Measurements from ENCODE around the gene IVD.

IVD gene

DNA sequence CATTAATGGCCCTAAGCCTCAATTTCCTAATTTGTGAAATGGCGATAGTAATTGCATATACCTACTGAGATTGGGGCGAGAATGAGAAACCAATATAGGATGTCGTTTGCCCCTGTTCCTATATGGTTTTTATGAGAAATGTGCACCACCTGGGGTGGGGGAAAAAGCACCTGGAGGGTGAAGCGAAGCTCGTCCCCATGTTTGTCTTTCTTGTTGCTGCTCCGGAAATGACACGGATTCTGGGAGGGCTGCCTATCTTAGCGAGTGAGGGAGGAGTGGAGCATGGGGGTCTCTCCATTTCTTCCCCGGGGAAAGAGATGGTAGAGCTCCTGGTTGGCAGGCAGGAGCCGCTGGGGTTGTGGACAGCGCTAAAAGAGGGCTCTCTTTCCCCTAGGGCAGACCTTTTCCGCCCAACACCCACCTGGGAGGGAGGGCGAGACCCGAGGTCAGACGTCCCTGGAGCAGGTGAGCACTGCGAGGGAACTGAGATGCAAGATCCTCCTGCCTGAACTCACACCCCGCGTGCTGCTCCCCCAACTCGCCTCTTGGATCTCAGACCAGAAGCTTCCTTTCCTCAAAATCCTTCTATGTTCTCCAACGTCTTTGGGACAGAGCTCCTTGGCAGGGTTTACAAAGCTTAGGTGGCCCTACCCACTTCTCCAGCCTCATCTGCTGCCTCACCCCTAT, 29.6 kb downstream of the IVD start:
- no peak for DNase-seq (ENCODE audit: low read depth)
- TF ChIP-seq, protein P1, sequence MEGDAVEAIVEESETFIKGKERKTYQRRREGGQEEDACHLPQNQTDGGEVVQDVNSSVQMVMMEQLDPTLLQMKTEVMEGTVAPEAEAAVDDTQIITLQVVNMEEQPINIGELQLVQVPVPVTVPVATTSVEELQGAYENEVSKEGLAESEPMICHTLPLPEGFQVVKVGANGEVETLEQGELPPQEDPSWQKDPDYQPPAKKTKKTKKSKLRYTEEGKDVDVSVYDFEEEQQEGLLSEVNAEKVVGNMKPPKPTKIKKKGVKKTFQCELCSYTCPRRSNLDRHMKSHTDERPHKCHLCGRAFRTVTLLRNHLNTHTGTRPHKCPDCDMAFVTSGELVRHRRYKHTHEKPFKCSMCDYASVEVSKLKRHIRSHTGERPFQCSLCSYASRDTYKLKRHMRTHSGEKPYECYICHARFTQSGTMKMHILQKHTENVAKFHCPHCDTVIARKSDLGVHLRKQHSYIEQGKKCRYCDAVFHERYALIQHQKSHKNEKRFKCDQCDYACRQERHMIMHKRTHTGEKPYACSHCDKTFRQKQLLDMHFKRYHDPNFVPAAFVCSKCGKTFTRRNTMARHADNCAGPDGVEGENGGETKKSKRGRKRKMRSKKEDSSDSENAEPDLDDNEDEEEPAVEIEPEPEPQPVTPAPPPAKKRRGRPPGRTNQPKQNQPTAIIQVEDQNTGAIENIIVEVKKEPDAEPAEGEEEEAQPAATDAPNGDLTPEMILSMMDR (IDR thresholded peaks at IDR 0.05; ENCODE audit: low read length, missing control alignments), result no peak
- H3K4me3 ChIP-seq (replicated peaks; ENCODE audit: low read depth, low read length), result no peak overlapping the region

DNA sequence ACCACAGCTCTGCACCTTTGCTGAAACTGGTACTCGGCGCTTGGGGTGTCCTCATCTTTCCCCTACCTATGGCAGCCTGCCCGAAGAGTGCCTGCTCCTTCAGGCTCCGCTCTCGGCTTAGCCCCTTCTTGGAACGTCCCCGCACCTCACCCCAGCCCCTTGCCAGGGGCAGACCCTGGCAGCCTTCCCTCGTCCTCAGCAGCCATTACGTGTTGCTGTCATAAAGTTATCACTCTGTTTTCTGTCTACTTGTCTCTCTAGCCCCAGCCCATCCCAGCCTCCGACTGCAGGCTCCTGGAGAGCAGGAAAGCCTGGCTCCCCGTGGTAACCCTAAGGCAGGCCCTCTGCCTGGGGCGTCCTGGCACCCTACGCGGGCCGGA, 30.1 kb downstream of the IVD start:
- TF ChIP-seq, protein P1 (IDR thresholded peaks at IDR 0.05; ENCODE audit: low read length, missing control alignments), result no peak
- DNase-seq (ENCODE audit: low read depth), result no peak
- H3K4me3 ChIP-seq (replicated peaks; ENCODE audit: low read depth, low read length), result no peak overlapping the region

DNA sequence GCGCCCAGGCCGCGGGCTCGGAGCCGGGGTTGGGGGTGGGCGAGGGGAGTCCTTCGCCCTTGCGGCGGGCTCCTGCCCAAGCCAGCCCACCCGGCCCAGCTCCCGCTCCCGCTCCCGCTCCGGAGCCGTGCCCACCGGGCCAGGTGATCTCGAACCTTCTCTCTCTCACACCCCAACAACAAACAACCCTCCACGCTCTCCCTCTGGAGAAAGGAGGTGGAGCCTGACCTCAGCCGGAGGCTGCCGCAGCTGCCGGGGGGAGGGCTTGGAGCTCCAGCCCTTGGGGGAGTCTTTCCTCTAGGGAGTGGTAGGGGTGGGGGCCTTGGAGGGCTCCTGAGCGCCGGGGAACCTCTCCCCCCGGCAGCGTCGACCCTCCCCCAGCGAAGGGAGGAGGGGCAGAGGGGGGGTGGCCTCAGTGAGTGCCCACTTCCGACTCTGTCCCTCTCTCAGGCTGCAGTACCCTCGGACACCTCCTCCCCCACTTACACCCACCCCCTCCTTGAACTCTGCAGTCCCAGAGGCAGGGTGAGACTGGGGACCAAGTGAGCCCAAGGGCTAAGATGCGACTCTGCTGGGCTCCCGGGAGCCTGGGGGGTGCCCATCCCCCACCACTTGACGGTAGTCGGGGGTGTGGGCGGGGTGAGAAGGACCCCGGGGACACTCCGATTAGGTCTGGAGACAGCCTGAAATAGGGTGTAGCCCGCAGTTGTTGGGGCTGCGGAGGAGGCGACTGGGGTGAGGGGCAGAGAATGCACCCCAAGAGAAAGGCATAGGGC, 30.7 kb downstream of the IVD start:
- DNase-seq (ENCODE audit: low read depth), result no peak
- H3K4me3 ChIP-seq (replicated peaks; ENCODE audit: low read depth, low read length), result peak overlapping the region; percentile 42
- TF ChIP-seq, protein P1 (IDR thresholded peaks at IDR 0.05; ENCODE audit: low read length, missing control alignments), result no peak

DNA sequence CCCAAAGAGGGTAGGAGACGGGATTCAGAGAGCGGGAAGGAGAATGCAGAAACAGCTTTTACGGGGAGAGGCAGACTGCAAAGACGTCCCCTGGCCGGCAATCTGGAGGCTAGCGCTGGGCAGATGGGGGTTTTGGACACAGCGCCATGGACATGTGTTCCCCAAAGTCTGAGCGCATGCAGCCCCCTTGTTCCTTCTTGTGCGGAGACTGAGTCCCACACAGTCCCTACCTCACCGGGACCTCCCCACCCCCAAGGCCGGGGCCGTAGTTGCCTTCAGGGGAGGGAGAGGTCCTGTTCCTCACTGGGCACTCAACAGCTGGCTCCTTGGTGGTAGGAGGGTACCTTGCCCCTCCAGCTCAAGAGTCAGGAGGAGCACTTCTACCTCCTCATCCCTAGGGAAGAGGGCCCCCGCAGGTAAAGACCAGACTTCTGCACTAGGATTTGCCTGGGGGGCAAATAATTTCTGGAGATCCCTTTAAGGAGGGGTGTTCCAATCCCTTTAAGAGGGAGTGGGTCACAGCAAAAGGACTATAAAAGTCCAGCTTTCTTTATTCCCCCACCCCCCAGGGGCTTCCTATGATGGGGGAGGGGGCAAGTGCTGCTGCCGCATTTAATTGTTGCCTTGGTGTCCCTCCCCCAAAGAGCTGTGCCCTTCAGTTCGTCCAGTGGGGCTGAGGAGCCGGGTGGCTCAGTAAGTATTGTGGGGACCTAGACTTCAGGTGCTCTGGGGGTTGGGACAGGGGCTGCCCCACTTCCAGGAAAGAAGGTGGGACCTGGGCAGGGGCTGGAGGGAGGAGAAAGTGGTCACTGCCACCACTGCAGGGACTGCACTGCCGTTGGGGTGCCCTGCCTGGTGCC, 31.5 kb downstream of the IVD start:
- H3K4me3 ChIP-seq (replicated peaks; ENCODE audit: low read depth, low read length), result peak overlapping the region; percentile 42
- DNase-seq (ENCODE audit: low read depth), result no peak
- TF ChIP-seq, protein P1 (IDR thresholded peaks at IDR 0.05; ENCODE audit: low read length, missing control alignments), result no peak

DNA sequence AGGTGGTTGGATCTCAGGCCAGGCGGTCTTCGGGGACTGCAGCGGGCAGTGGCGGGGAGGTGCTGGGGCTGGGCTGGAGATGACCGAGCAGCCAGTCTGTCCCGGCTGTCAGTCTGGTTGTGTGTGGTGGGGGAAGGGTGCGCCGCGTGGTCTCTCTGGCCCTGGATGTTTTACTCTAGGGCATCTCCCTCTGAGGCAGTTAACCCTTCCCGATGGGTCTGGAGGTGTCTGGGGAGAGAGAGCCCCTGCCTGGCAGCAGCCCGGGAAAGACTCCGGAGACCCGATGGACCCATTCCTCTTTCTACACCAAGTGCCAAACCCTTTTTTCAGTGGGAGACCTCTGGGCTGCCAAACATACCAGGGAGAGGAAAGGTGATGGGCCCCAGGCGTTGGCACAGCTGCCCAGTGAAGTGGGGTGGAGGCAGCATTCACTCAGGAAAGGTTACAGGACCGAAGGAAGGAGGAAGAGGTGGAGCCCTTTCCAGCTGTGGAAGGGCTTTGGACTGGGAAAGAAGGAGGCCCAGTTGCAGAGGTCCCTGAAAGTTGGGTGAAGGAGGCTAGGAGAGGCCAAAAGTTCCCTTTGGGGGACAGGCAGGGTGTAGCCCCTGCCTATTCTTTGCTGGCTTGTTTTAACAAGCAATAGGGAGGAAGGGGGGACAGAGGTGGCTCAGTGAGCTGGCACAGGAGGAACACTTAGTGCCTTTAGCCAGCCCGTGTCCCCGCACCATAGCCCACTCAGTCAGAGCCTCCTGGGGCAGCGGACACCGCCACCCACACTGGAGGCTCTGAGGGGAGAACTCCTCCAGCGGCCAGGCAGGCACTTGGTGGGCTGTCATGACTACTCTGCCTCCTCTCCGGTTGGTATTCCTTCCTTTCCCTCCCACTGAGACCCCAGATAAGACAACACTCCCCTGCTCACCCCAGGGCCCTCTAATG, 32.4 kb downstream of the IVD start:
- no peak overlapping the region for H3K4me3 ChIP-seq (replicated peaks; ENCODE audit: low read depth, low read length)
- TF ChIP-seq, protein P1 (IDR thresholded peaks at IDR 0.05; ENCODE audit: low read length, missing control alignments), result no peak
- DNase-seq (ENCODE audit: low read depth), result no peak

DNA sequence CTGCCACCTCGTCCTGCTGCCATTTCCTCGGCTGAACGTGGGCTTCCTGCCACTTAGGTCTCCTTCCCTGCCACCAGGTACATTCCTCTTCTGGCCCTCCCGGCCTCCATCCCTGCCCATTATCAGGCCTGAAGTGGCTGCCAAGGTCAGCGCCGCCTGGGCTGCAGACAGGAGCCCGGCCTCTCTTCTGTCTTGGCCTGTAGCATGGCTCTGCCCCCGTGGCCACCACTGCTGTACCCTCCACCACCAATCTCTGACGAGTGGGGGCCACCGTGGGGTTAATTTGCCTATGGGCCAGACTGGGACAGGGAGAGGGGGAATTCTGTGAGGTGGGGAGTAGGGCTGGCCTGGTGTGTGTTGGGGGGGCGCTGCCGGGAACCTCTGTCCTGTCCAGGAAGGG, 33.1 kb downstream of the IVD start:
- TF ChIP-seq, protein P1 (IDR thresholded peaks at IDR 0.05; ENCODE audit: low read length, missing control alignments), result no peak
- DNase-seq (ENCODE audit: low read depth), result no peak
- H3K4me3 ChIP-seq (replicated peaks; ENCODE audit: low read depth, low read length), result no peak overlapping the region
